ENCODE measurements around the gene PAK1.

DNA sequence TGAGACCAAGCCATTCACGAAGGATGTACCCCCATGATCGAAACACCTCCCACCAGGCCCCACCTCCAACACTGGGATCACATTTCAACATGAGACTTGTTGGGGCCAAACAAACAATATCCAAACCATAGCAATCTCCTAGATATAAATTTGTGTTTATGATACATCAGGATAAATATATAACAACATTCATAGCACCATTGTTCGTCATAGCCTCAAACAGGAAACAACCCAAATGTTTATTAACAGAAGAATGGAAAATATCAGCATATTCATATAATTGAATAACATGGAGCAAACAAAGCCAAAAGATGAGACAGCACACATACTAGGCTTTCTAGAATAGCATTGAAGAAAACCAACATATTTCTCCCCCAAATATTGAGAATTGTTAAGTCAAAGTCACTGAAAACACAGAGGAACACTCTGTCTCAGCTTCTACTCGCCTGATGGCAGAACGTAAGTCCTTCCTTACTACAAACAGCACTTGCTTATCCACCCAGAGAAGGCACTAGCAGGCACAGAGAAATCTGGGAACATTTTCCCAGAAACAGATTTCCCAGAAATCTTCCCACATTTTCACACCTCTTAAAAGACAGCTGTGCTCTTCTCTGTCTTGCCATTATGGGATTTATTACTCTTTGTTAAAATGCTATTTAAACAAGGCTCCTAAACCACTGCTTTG is 164.4 kb downstream of the PAK1 start:
- TF ChIP-seq, protein P1, sequence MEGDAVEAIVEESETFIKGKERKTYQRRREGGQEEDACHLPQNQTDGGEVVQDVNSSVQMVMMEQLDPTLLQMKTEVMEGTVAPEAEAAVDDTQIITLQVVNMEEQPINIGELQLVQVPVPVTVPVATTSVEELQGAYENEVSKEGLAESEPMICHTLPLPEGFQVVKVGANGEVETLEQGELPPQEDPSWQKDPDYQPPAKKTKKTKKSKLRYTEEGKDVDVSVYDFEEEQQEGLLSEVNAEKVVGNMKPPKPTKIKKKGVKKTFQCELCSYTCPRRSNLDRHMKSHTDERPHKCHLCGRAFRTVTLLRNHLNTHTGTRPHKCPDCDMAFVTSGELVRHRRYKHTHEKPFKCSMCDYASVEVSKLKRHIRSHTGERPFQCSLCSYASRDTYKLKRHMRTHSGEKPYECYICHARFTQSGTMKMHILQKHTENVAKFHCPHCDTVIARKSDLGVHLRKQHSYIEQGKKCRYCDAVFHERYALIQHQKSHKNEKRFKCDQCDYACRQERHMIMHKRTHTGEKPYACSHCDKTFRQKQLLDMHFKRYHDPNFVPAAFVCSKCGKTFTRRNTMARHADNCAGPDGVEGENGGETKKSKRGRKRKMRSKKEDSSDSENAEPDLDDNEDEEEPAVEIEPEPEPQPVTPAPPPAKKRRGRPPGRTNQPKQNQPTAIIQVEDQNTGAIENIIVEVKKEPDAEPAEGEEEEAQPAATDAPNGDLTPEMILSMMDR (conservative IDR thresholded peaks at IDR 0.05): no peak
- no peak for TF ChIP-seq EZH2 (IDR thresholded peaks at IDR 0.05; ENCODE audit: low read depth)
